SK-N-SH treated with all-trans-retinoic acid at 6 μM for 48 hours (cell line): ENCODE measurements around the gene CCDC78.

Source experiments
- OSR1 ChIP-seq: fragments of 250-450 bp; sonication (Bioruptor Pico); IDR thresholded peaks from 2 replicates; pipeline ENCODE4 v1.8.0; 2022; ENCODE audit warnings: moderate library complexity, mild to moderate bottlenecking, inconsistent platforms
- TCF4 ChIP-seq: fragments of 250-450 bp; sonication (Bioruptor Pico); IDR thresholded peaks from 2 replicates; pipeline ENCODE4 v1.8.0; 2021; ENCODE audit warnings: mild to moderate bottlenecking, moderate library complexity, borderline replicate concordance

- no peak for TF ChIP-seq TCF4 (CRISPR knock-in tag)
- TF ChIP-seq OSR1 (CRISPR knock-in tag) = no peak
Observed at GRCh38 chr16:732936-733335, 6.7 kb upstream of the CCDC78 start.
